22Rv1 (cell line): Measurements from ENCODE around the gene TNP1.

ENCODE experiments used
- H3K27ac ChIP-seq: fragments of 450-650 bp; 2 replicates; pipeline ENCODE4 v1.5.1; 2017
- CTCF ChIP-seq: fragments of 450-650 bp; IDR thresholded peaks from 2 replicates; pipeline ENCODE4 v1.5.1; 2017; ENCODE audit warnings: mild to moderate bottlenecking
- ZFX ChIP-seq: fragments of 450-650 bp; IDR thresholded peaks from 2 replicates; pipeline ENCODE4 v1.6.1; 2017; ENCODE audit warnings: antibody characterized with exemption, borderline replicate concordance

TNP1 gene

GRCh38 chr2:216842636-216843035 lies 17.2 kb downstream of the TNP1 start:
- no peak for TF ChIP-seq ZFX
- no peak for TF ChIP-seq CTCF
- no peak overlapping the region for H3K27ac ChIP-seq

- TF ChIP-seq ZFX (no peak), CTCF (no peak)
- H3K27ac ChIP-seq = no peak overlapping the region
Observed at GRCh38 chr2:216839688-216840087, 20.2 kb downstream of the TNP1 start.

- TF ChIP-seq CTCF = no peak
- TF ChIP-seq ZFX = no peak
- no peak overlapping the region for H3K27ac ChIP-seq
Observed at GRCh38 chr2:216838151-216838550, 21.7 kb downstream of the TNP1 start.

- no peak for TF ChIP-seq CTCF
- TF ChIP-seq ZFX = no peak
- H3K27ac ChIP-seq = no peak overlapping the region
Observed at GRCh38 chr2:216837740-216838139, 22.1 kb downstream of the TNP1 start.

- TF ChIP-seq ZFX (no peak), CTCF (no peak)
- no peak overlapping the region for H3K27ac ChIP-seq
Observed at GRCh38 chr2:216833061-216833460, 26.8 kb downstream of the TNP1 start.

- TF ChIP-seq ZFX (no peak), CTCF (no peak)
- no peak overlapping the region for H3K27ac ChIP-seq
Observed at GRCh38 chr2:216830346-216830745, 29.5 kb downstream of the TNP1 start.

GRCh38 chr2:216829533-216829932 lies 30.3 kb downstream of the TNP1 start:
- H3K27ac ChIP-seq = no peak overlapping the region
- no peak for TF ChIP-seq CTCF
- TF ChIP-seq ZFX = no peak
